ENCODE results near the gene RNF123.

- TF ChIP-seq CTCF (IDR thresholded peaks at IDR 0.05; ENCODE audit: poor library complexity): no peak
- no peak for TF ChIP-seq EZH2phosphoT487 (IDR thresholded peaks at IDR 0.05; ENCODE audit: low read depth, severe bottlenecking, unreplicated experiment)
Observed at GRCh38 chr3:49699281-49699979, 10.1 kb downstream of the RNF123 start.
